Activated CD8-positive, alpha-beta memory T cell treated with anti-CD3 and anti-CD28 coated beads for 1 hour (primary cell): ENCODE results near the gene PLN.

Experiments used
- DNase-seq, 2 donors: peaks; one replicate each; pipeline ENCODE4 v3.0.0-alpha.2; 2020; ENCODE audit warnings: low read depth in 1 of 2; ENCODE audit errors: extremely low read depth in 1 of 2

The PLN gene

GRCh38 chr6:118548136-118548535, at the start of gene PLN:
TSS of gene PLN (plus strand) at chr6:118548296. CDS start at chr6:118558922, 10,626 bp downstream.
- no peak for DNase-seq

GRCh38 chr6:118500130-118501015, 47.7 kb upstream of the PLN start:
- DNase-seq = no peak

- no peak for DNase-seq
Measured at GRCh38 chr6:118501099-118501498, 47.0 kb upstream of the PLN start.

DNA sequence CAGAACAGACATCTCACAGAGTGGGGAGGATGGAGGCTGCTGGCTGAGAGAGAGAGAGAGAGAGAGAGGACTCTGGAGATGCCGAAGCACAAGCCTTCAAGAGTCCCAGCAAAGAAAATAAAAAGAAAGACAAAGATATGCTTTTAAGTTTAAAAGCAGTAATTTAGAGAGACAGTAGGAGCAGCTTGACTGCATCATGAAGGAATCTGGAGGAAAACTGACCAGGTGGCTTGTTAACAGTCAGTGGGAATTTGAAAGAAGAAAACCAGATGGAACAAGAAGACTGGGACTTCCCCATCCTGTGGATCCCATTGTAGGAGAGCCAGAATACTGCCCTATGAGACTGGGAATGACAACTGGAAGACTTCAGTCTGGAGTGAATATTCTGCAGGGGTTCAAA, 46.3 kb upstream of the PLN start:
- DNase-seq = no peak

- DNase-seq = no peak
Measured at GRCh38 chr6:118502169-118502568, 45.9 kb upstream of the PLN start.

DNA sequence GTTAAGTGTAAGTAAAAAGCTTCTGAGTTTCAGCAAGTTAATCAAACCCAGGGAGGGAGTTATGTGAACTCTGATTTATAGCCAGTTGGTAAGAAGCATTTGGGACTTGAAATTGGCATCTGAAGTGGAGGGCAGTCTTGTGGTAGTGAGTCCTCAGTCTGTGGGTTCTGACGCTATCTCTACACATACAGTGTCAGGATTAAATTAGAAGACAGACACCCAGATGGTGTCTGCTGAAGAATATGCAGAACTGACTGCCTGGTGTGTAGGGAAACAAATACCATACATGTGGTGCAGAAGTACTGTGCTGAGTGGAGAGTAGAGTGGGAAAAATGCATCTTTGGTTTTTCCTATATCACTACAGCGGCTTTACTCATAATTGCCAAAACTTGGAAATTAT, 43.5 kb upstream of the PLN start:
- DNase-seq = no peak

DNA sequence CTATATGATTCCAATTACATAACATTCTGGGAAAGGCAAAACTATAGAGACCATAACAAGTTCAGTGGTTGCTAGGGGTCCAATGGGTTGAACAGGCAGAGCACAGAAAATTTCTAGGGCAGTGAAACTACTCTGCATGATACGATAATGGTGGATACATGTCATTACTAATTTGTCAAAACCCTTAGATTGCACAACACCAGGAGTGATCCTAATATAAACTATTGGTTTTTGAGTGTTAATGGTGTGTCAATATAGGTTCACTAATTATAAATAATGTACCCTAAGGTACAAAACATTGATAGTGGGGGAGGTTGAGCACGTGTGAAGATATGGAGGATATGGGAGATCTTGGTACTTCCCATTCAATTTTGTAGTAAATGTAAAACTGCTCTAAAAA, 42.4 kb upstream of the PLN start:
- no peak for DNase-seq

GRCh38 chr6:118506071-118506638, 41.9 kb upstream of the PLN start:
- DNase-seq = no peak

- no peak for DNase-seq
Measured at GRCh38 chr6:118507636-118508035, 40.5 kb upstream of the PLN start.

DNA sequence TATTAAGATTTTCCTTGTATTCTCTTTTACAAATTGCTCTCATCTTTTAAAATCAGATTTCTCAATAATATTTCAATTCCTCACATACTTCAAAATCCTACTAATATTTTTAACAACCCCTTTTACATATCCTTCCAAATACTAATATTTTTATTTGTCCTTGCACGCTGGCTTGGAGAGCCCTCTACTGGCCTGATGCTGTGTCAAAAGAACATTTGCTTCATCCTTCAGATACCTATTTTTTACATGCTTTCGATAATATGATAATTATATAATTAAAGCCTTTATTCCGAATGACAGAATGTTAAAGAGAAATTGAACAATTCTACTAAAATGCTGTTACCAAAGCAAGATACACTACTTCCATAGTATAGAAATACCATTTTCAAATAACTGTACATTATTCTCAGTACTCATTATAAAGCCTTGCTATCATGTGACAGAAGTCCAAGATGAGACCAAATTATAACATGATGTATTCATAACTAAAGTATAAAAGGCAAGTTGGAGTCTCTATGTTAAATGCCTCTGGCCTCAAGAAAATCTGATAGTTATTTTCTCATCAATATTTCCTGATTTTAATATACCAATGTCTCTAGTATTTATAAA, 39.0 kb upstream of the PLN start:
- no peak for DNase-seq

DNA sequence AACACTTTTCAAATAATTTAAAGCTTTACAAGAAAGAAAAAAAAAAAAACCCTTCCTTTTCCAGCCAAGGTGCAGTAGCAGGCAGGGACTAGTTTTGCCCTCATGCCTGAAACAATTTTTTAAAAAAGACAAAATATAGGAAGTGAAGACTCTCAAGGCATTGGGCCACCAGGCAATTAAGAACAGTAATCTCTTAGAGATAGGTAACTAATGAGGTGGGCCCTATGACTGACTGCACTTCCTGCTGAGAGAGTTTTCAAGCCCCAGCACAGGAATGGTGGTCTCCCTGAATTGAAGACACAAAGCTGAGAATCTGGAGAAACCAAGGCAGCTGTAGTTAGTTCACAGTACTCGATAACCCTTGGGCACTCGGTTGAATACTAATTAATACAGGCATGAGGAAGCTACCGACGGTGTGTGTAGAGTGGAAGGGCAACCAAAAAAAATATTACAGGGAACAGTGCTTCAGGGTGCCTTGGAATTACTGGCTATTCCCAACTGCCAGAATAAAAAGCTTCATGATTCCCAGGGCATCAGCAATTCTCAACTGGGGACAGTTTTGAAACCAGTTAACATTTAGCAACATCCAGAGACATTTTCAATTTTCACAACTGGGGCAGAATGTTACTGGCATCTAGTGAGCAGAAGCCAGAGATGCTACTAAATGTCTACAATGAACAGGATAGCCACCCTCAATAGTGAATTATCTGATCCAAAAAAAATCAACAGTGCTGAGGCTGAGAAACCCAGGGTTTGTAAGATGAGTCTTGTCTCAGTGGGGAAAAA, 36.0 kb upstream of the PLN start:
- no peak for DNase-seq

DNA sequence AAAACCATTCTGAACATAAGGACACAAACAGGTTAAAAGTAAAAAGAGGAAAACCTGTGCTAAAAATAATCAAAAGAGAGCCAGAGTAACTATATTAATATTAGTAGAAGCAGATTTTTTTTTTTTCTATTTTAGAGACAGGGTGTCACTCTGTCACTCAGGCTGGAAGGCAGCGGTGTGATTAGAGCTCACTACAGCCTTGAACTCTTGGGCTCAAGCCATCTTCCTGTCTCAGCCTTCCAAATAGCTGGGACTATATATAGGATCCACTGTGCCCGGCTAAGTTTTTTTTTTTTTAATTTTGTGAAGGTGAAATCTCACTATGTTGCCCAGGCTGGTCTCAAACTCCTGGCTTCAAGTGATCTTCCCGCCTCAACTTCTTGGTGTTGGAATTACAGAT, 33.4 kb upstream of the PLN start:
- DNase-seq = no peak

- no peak for DNase-seq
Measured at GRCh38 chr6:118522422-118522821, 25.7 kb upstream of the PLN start.

GRCh38 chr6:118523216-118523615, 24.9 kb upstream of the PLN start:
- no peak for DNase-seq

- no peak for DNase-seq
Measured at GRCh38 chr6:118524686-118525085, 23.4 kb upstream of the PLN start.

DNA sequence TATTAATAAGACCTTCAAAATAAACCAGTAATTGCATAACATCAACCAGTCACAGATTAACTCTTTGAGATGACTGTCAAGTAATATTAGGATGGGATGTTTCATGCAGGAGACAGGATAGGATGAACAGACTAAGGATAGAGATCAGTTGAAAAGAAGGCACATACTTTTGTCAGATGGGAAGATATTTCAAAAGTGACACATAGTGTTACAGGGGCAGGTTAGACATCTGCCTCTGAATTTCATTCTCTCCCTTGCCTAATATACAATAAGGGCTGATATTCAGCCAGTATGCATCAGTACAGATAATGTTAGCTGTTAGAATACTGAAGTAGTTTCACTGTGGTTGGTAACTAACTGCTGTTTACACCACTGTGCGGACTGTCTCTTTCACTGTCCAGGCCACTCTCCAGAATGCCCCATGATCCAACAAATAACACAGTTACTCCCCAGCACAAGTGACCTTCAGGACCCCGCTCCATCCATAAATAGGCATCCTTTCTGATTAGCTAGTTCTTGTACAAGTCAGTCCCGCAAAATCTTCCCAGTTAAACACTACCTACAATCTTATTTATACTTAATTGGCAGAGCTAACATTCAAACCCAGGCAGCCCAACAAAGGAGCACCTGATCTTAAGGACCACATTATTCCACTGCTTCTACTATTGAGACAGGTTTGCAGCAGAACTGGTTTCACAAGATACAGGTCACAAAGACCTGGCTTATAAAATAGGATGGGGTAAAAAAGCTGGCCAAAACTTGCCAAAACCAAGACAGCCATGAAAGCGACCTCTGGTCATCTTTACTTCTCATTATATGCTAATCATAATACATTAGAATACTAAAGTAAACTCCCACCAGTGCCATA, 21.9 kb upstream of the PLN start:
- DNase-seq = no peak

- no peak for DNase-seq
Measured at GRCh38 chr6:118528129-118528528, 20.0 kb upstream of the PLN start.

- DNase-seq = no peak
Measured at GRCh38 chr6:118529756-118530155, 18.3 kb upstream of the PLN start.

- no peak for DNase-seq
Measured at GRCh38 chr6:118530942-118531341, 17.2 kb upstream of the PLN start.

- DNase-seq = no peak
Measured at GRCh38 chr6:118535176-118535844, 12.8 kb upstream of the PLN start.
